ENCODE measurements around the gene TBXAS1.

The TBXAS1 gene

GRCh38 chr7:140018125-140019043, 189.3 kb downstream of the TBXAS1 start:
- TF ChIP-seq CTCF (IDR thresholded peaks at IDR 0.05; ENCODE audit: extremely low read depth, missing control alignments) = no peak
- no peak for DNase-seq (ENCODE audit: low spot score)

GRCh38 chr7:140019172-140019571, 190.1 kb downstream of the TBXAS1 start:
- no peak for TF ChIP-seq CTCF (IDR thresholded peaks at IDR 0.05; ENCODE audit: extremely low read depth, missing control alignments)
- DNase-seq (ENCODE audit: low spot score) = no peak

GRCh38 chr7:140019606-140020005, 190.5 kb downstream of the TBXAS1 start:
- no peak for DNase-seq (ENCODE audit: low spot score)
- no peak for TF ChIP-seq CTCF (IDR thresholded peaks at IDR 0.05; ENCODE audit: extremely low read depth, missing control alignments)

GRCh38 chr7:140021603-140022002, 192.5 kb downstream of the TBXAS1 start:
- no peak for TF ChIP-seq CTCF (IDR thresholded peaks at IDR 0.05; ENCODE audit: extremely low read depth, missing control alignments)
- DNase-seq (ENCODE audit: low spot score) = no peak

- TF ChIP-seq CTCF (IDR thresholded peaks at IDR 0.05; ENCODE audit: extremely low read depth, missing control alignments) = no peak
- no peak for DNase-seq (ENCODE audit: low spot score)
Observed at GRCh38 chr7:140022582-140023211, 193.6 kb downstream of the TBXAS1 start.

- no peak for DNase-seq (ENCODE audit: low spot score)
- no peak for TF ChIP-seq CTCF (IDR thresholded peaks at IDR 0.05; ENCODE audit: extremely low read depth, missing control alignments)
Observed at GRCh38 chr7:140023728-140024127, 194.7 kb downstream of the TBXAS1 start.

GRCh38 chr7:140024585-140024984, 195.5 kb downstream of the TBXAS1 start:
- TF ChIP-seq CTCF (IDR thresholded peaks at IDR 0.05; ENCODE audit: extremely low read depth, missing control alignments) = no peak
- no peak for DNase-seq (ENCODE audit: low spot score)
